ENCODE results near the gene OR6S1. TPM values are rescaled to one million over a fixed set of nuclear protein-coding genes. Genes with fewer than 3 reads are reported as not detected.
A peak's percentile ranks its signal among the peaks of the same experiment; 100 is the strongest.

OR6S1 gene
- total and polyA plus RNA-seq, 10 of the 15 experiments (the other 5 are each of a cell fraction or from before 2014, with no cell fraction given), result 0.22 to 0.67 (median 0.43) TPM; not detected in 4

DNA sequence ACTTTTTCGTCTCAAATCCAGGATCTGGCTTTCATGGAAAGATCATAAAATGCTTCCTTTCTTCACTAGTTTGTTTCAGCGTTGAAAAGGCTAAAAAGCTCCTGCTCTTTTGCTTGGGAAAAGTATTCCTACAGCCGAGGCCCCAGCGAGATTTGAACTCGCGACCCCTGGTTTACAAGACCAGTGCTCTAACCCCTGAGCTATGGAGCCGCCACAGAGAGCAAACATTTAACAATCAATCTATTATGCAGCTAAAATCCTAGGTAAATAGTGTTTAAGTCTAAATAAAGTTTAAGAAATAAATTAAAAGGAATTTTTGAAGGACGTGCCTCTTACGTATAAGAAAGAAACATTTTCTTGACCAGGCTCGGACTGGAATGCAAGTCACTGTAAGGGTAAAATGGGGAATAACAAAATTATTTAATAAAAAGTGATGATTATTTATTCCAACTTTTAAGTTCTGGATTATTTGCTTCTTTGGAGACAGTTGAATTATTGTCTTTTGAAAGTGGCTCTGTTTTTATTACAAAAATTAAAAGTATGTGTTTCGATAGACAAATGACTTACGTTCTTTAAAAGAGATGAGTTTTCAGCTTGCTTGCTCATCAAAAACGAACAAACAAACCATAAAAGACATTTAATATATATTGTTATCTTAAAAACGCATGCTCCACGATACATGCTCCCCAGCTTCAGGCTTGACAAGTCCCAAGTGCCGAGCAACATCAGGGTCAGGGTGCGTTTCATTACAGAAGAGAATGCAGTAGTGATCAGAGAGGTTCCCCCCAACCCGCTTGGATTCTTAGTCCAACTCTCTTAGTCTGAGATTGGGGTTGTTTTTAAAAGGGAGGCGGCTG, 10.2 kb downstream of the OR6S1 start (continued):
- TF ChIP-seq PAX8 (IDR thresholded peaks at IDR 0.05) (no peak), ZNF24 (IDR thresholded peaks at IDR 0.05) (peak; percentile 98), YBX1 (IDR thresholded peaks at IDR 0.05) (no peak), SUPT20H (IDR thresholded peaks at IDR 0.05; ENCODE audit: borderline replicate concordance, control insufficient read depth, low read depth, low read length) (no peak), KLF5 (IDR thresholded peaks at IDR 0.05; ENCODE audit: partially characterized antibody) (no peak), LARP7 (IDR thresholded peaks at IDR 0.05) (no peak), SP1 (IDR thresholded peaks at IDR 0.05; ENCODE audit: low read depth, low read length) (no peak), SREBF2 (IDR thresholded peaks at IDR 0.05; ENCODE audit: low read length) (peak; percentile 89), POLR2AphosphoS5 (IDR thresholded peaks at IDR 0.05; ENCODE audit: low read length) (no peak), NR2C1 (IDR thresholded peaks at IDR 0.05) (no peak), ZSCAN29 (IDR thresholded peaks at IDR 0.05) (peak; percentile 93), KDM1A (IDR thresholded peaks at IDR 0.05; ENCODE audit: borderline replicate concordance) (no peak), BHLHE40 (IDR thresholded peaks at IDR 0.05; ENCODE audit: borderline replicate concordance in 1 of 2, low read depth in 2 of 2, low read length in 1 of 2) (no peak), ZNF274 (IDR thresholded peaks at IDR 0.05; ENCODE audit: insufficient read depth, insufficient read length) (no peak), IKZF1 (conservative IDR thresholded peaks at IDR 0.05) (no peak; the same call in none of the 2 replicates), MTA2 (IDR thresholded peaks at IDR 0.05; ENCODE audit: low read depth) (0 out of 2 replicates have a peak, but pooled peaks have one; percentile 2), EP300 (IDR thresholded peaks at IDR 0.05; ENCODE audit: borderline replicate concordance in 1 of 2, control insufficient read depth in 1 of 2, low read depth in 2 of 2, low read length in 2 of 2) (peak in 1 of 2 experiments; percentile 55; a peak in 1 of 4 replicates), DPF2 (IDR thresholded peaks at IDR 0.05) (no peak), RELA (IDR thresholded peaks at IDR 0.05; ENCODE audit: borderline replicate concordance, partially characterized antibody) (peak; percentile 34), MEF2B (IDR thresholded peaks at IDR 0.05; ENCODE audit: partially characterized antibody, poor library complexity, severe bottlenecking) (no peak), SMARCA5 (IDR thresholded peaks at IDR 0.05) (peak; percentile 55; the same call in 1 of the 2 replicates)
- TF ChIP-seq, protein P1, sequence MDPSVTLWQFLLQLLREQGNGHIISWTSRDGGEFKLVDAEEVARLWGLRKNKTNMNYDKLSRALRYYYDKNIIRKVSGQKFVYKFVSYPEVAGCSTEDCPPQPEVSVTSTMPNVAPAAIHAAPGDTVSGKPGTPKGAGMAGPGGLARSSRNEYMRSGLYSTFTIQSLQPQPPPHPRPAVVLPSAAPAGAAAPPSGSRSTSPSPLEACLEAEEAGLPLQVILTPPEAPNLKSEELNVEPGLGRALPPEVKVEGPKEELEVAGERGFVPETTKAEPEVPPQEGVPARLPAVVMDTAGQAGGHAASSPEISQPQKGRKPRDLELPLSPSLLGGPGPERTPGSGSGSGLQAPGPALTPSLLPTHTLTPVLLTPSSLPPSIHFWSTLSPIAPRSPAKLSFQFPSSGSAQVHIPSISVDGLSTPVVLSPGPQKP (IDR thresholded peaks at IDR 0.05; ENCODE audit: low read depth, low read length), result no peak
- TF ChIP-seq, protein P2, sequence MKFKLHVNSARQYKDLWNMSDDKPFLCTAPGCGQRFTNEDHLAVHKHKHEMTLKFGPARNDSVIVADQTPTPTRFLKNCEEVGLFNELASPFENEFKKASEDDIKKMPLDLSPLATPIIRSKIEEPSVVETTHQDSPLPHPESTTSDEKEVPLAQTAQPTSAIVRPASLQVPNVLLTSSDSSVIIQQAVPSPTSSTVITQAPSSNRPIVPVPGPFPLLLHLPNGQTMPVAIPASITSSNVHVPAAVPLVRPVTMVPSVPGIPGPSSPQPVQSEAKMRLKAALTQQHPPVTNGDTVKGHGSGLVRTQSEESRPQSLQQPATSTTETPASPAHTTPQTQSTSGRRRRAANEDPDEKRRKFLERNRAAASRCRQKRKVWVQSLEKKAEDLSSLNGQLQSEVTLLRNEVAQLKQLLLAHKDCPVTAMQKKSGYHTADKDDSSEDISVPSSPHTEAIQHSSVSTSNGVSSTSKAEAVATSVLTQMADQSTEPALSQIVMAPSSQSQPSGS (IDR thresholded peaks at IDR 0.05; ENCODE audit: low read length), result peak; percentile 22; the same call in 1 of the 2 replicates
- TF ChIP-seq, protein P3, sequence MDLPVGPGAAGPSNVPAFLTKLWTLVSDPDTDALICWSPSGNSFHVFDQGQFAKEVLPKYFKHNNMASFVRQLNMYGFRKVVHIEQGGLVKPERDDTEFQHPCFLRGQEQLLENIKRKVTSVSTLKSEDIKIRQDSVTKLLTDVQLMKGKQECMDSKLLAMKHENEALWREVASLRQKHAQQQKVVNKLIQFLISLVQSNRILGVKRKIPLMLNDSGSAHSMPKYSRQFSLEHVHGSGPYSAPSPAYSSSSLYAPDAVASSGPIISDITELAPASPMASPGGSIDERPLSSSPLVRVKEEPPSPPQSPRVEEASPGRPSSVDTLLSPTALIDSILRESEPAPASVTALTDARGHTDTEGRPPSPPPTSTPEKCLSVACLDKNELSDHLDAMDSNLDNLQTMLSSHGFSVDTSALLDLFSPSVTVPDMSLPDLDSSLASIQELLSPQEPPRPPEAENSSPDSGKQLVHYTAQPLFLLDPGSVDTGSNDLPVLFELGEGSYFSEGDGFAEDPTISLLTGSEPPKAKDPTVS (IDR thresholded peaks at IDR 0.05; ENCODE audit: low read depth, low read length), result no peak

All from GM12878 (cell line).